Spleen (tissue), 11 donors: ENCODE measurements around the gene GALNT15. TPM values are rescaled to one million over a fixed set of nuclear protein-coding genes. Genes with fewer than 3 reads are reported as not detected.
A peak's percentile ranks its signal among the peaks of the same experiment; 100 is the strongest.

ENCODE experiments used
- DNase-seq: peaks from one replicate; pipeline ENCODE4 v3.0.0-alpha.2; 2020
- H3K27ac ChIP-seq, 8 donors: fragments of 200-600 bp; sonication (generic) in 7 of 8; 1 replicate in 4 of 8; 2 replicates in 4 of 8; pipeline versions ENCODE4 v1.5.0 to v1.8.0; 2016 to 2021; ENCODE audit warnings: inconsistent platforms in 4 of 8, mild to moderate bottlenecking in 4 of 8, moderate library complexity in 1 of 8
- H3K27me3 ChIP-seq, 7 donors: fragments of 200-600 bp; sonication (generic) in 6 of 7; replicated peaks in 1 of 7; 1 replicate in 4 of 7; 2 replicates in 3 of 7; pipeline versions ENCODE4 v1.5.0 to v1.8.0; 2016 to 2021; ENCODE audit warnings: inconsistent platforms in 3 of 7, mild to moderate bottlenecking in 1 of 7
- H3K36me3 ChIP-seq, 6 donors: fragments of 200-600 bp; sonication (generic) in 5 of 6; 1 replicate in 4 of 6; 2 replicates in 2 of 6; pipeline versions ENCODE4 v1.5.0 to v1.8.0; 2016 to 2021; ENCODE audit warnings: inconsistent platforms in 2 of 6
- H3K4me1 ChIP-seq, 6 donors: fragments of 200-600 bp; sonication (generic) in 5 of 6; 1 replicate in 3 of 6; 2 replicates in 3 of 6; pipeline versions ENCODE4 v1.5.0 to v1.8.0; 2016 to 2021; ENCODE audit warnings: inconsistent platforms in 3 of 6
- H3K4me3 ChIP-seq, 8 donors: fragments of 200-600 bp; sonication (generic) in 7 of 8; 1 replicate in 4 of 8; 2 replicates in 4 of 8; pipeline versions ENCODE4 v1.5.0 to v1.8.0; 2016 to 2021; ENCODE audit warnings: inconsistent platforms in 4 of 8, mild to moderate bottlenecking in 4 of 8, moderate library complexity in 2 of 8
- H3K9me3 ChIP-seq, 8 donors: fragments of 200-600 bp; sonication (generic) in 7 of 8; 1 replicate in 4 of 8; 2 replicates in 4 of 8; pipeline versions ENCODE4 v1.5.0 to v1.8.0; 2016 to 2021; ENCODE audit warnings: inconsistent platforms in 4 of 8
- CTCF ChIP-seq, 11 experiments: fragments of 200-600 bp in 7 of 11; fragments of 450-650 bp in 4 of 11; sonication (generic) in 4 of 11; IDR thresholded peaks in 8 of 11; conservative IDR thresholded peaks in 3 of 11; 1 replicate in 7 of 11; 2 replicates in 4 of 11; pipeline versions ENCODE4 v1.4.0 to v1.8.0; 2016 to 2021; ENCODE audit warnings: antibody characterized with exemption in 11 of 11, inconsistent platforms in 4 of 11, mild to moderate bottlenecking in 1 of 11
- POLR2A ChIP-seq, 3 donors: fragments of 450-650 bp; IDR thresholded peaks; one replicate each; pipeline ENCODE4 v1.5.1; 2017; ENCODE audit warnings: antibody characterized with exemption in 3 of 3, mild to moderate bottlenecking in 1 of 3
- POLR2AphosphoS5 ChIP-seq, 3 donors: sonication (generic); formaldehyde crosslinking; IDR thresholded peaks; one replicate each; pipeline ENCODE4 v1.5.1; 2017; ENCODE audit warnings: antibody characterized with exemption in 3 of 3
- WGBS, 5 donors: extraction: QIAGEN DNeasy Blood & Tissue Kit in 3 of 5; methylation state at CpG; one replicate each; pipeline versions ENCODE4 v1.1.5 to v1.1.7; 2013 to 2018; 5-methylcytosine and 5-hydroxymethylcytosine counted together
- intact Hi-C: fragments of 100-400 bp; cut with DNase I; formaldehyde crosslinking; loops from one replicate; pipeline ENCODE4 v1.15.0; 2023; ENCODE audit warnings: low total_unique reads
- polyA plus RNA-seq, 3 donors: library from polyadenylated mRNA; stranded (reverse); fragments of 200-250 nt; gene quantifications; one replicate each; pipeline ENCODE4 v1.2.1, GENCODE V29; 2013
- total RNA-seq, 7 donors: library from RNA; depleted of rRNA in 3 of 7; stranded (reverse); fragments of >200 nt in 3 of 7; fragmentation: NEBNext Ultra II Directional in 4 of 7; extraction: Animal tissue kit (Norgen Biotek cat#: 25700) in 4 of 7; gene quantifications; one replicate each; pipeline versions ENCODE4 v1.1.0 to v1.2.1, GENCODE V29; 2016 to 2021
- donor health status: healthy with polysubstance abuse.
- donor health status: DM: no; HTN: no; CAD: no; lungs with moderate emphysema.
- donor health status: DM: no; HTN: no; CAD: no.
- donor health status: Bipolar disorder and iron deficiency.
- donor health status: healthy.
- donor health status: DM: no; HTN: no; CAD: no.
- donor health status: DM: yes; HTN: yes; CAD: no.

The GALNT15 gene
- total and polyA plus RNA-seq, 10 donors: 2.5 to 147 (median 42.1) TPM

- no peak overlapping the region for H3K4me3 ChIP-seq
- H3K27me3 ChIP-seq: no peaks in the 10 kb centered on the region
- peak; percentile 32 for DNase-seq
- WGBS, 5 donors: 76 to 89% (median 87%) methylated on average over 5 of the region's 5 CpGs
- no peak for TF ChIP-seq POLR2AphosphoS5 (IDR thresholded peaks at IDR 0.05)
- TF ChIP-seq CTCF (IDR thresholded peaks at IDR 0.05 in 8 of 11, conservative IDR thresholded peaks at IDR 0.05 in 3 of 11): no peak
- no peak for TF ChIP-seq POLR2A (IDR thresholded peaks at IDR 0.05)
- H3K9me3 ChIP-seq: no peaks in the 10 kb centered on the region
- H3K27ac ChIP-seq: no peak overlapping the region
- H3K4me1 ChIP-seq: peaks cover 7 to 25% (median 11%) of the 10 kb centered on the region in 6 donors
- no peaks in the 10 kb centered on the region for H3K36me3 ChIP-seq
- intact Hi-C loops: loop anchor here (5.0 kb wide), 2 partner anchors 431 to 621 kb away; no protein-coding TSS in a partner anchor
Measured at GRCh38 chr3:16248556-16248955, 74.1 kb downstream of the GALNT15 start.

- Histone ChIP-seq H3K4me1 (peaks cover 7 to 21% (median 13%) of the 10 kb centered on the region in 6 donors), H3K27me3 (no peaks in the 10 kb centered on the region), H3K9me3 (no peaks in the 10 kb centered on the region), H3K4me3 (no peak overlapping the region), H3K36me3 (no peaks in the 10 kb centered on the region), H3K27ac (no peak overlapping the region)
- peak in 4 of 11 experiments; percentile 28 to 36 (median 32) for TF ChIP-seq CTCF (IDR thresholded peaks at IDR 0.05 in 8 of 11, conservative IDR thresholded peaks at IDR 0.05 in 3 of 11)
- no peak for TF ChIP-seq POLR2AphosphoS5 (IDR thresholded peaks at IDR 0.05)
- DNase-seq: peak; percentile 49
- 45 to 69% (median 57%) methylated on average over 1 to 3 of the region's 3 CpGs for WGBS, 5 donors
- intact Hi-C loops: loop anchor here (5.0 kb wide), 2 partner anchors 432 to 622 kb away; no protein-coding TSS in a partner anchor
Measured at GRCh38 chr3:16249336-16249735, 74.9 kb downstream of the GALNT15 start.

- Histone ChIP-seq H3K36me3 (no peaks in the 10 kb centered on the region), H3K27me3 (no peaks in the 10 kb centered on the region), H3K4me1 (peaks cover 7 to 20% (median 12%) of the 10 kb centered on the region in 6 donors), H3K27ac (no peak overlapping the region), H3K9me3 (no peaks in the 10 kb centered on the region), H3K4me3 (no peak overlapping the region)
- no peak for DNase-seq
- intact Hi-C loops: loop anchor here (5.0 kb wide), 2 partner anchors 433 to 623 kb away; no protein-coding TSS in a partner anchor
- 80 to 97% (median 87%) methylated on average over 3 of the region's 3 CpGs for WGBS, 5 donors
- no peak for TF ChIP-seq POLR2AphosphoS5 (IDR thresholded peaks at IDR 0.05)
Measured at GRCh38 chr3:16249886-16250285, 75.4 kb downstream of the GALNT15 start.

GRCh38 chr3:16251316-16252085 lies 77.0 kb downstream of the GALNT15 start:
- peak; percentile 56 for DNase-seq
- intact Hi-C loops: no loop called here
- WGBS, 5 donors: 67 to 75% (median 72%) methylated on average over 9 of the region's 9 CpGs

More at GRCh38 chr3:16251316-16252085, 77.0 kb downstream of the GALNT15 start:
- TF ChIP-seq POLR2A (IDR thresholded peaks at IDR 0.05) (no peak), CTCF (IDR thresholded peaks at IDR 0.05 in 8 of 11, conservative IDR thresholded peaks at IDR 0.05 in 3 of 11) (no peak), POLR2AphosphoS5 (IDR thresholded peaks at IDR 0.05) (no peak)
- Histone ChIP-seq H3K27ac (no peak overlapping the region), H3K4me3 (no peak overlapping the region), H3K9me3 (no peaks in the 10 kb centered on the region), H3K27me3 (no peaks in the 10 kb centered on the region), H3K36me3 (peaks cover 0 to 4% (median 0%) of the 10 kb centered on the region in 6 donors), H3K4me1 (peaks cover 7 to 20% (median 11%) of the 10 kb centered on the region in 6 donors)
